K562 (cell line): ENCODE measurements around the gene TRIAP1. TPM values are rescaled to one million over a fixed set of nuclear protein-coding genes. Genes with fewer than 3 reads are reported as not detected.
A peak's percentile ranks its signal among the peaks of the same experiment; 100 is the strongest.

ENCODE experiments used
- ATAC-seq: fragments of 200-7000 bp; cut with Tn5 transposase; 3 replicates; pipeline ENCODE4 v1.9.1; 2020; ENCODE audit warnings: moderate library complexity
- BruUV-seq: library from RNA; stranded (reverse); fragments of 400-500 nt; replicated peaks from 2 replicates; lab custom pipeline; 2021; lab: Mats Ljungman, UMichigan
- CTCF ChIA-PET: fragments of 300-600 bp; formaldehyde crosslinking; extraction: SDS; loops from one replicate; lab custom pipeline; 2021; ENCODE audit warnings: low intra/inter-chr PET ratio; lab: Yijun Ruan, JAX
- POLR2A ChIA-PET: fragments of 300-600, 350-650 bp; sonication (Branson Sonifier 250); formaldehyde crosslinking; extraction: SDS; loops from one replicate; lab custom pipeline; 2021; ENCODE audit warnings: antibody characterized with exemption, inconsistent platforms; lab: Yijun Ruan, JAX
- DNase-seq, 4 experiments: peaks; one replicate each; pipeline versions ENCODE4 v3.0.0 to v3.0.0-alpha.2; 2011 to 2018; ENCODE audit warnings: low spot score in 3 of 4, mixed read lengths in 3 of 4; ENCODE audit errors: extremely low read depth in 1 of 4
- FAIRE-seq: peaks from 2 replicates; lab custom pipeline; 2011; peaks lifted over from hg19 to GRCh38; lab: Jason Lieb, UNC
- H2AFZ ChIP-seq: 2 replicates; pipeline ENCODE4 v1.6.0; 2011; ENCODE audit warnings: low read depth, low read length, control low read depth, inconsistent platforms
- H3K27ac ChIP-seq: fragments of 200-600 bp; 3 replicates; pipeline ENCODE4 v1.8.0; 2011; ENCODE audit warnings: low read depth, mild to moderate bottlenecking, control low read depth, inconsistent platforms, low read length, moderate library complexity, mixed read lengths; ENCODE audit errors: extremely low read depth
- H3K27me3 ChIP-seq, 2 experiments: fragments of 300-600 bp in 1 of 2; 2 replicates in 1 of 2; 3 replicates in 1 of 2; pipeline versions ENCODE4 v1.6.0 to v1.8.0; 2011; ENCODE audit warnings: inconsistent platforms in 2 of 2, low read length in 2 of 2, mild to moderate bottlenecking in 1 of 2, mixed read lengths in 1 of 2, moderate library complexity in 1 of 2; ENCODE audit not compliant: control insufficient read depth in 2 of 2, insufficient read depth in 2 of 2
- H3K36me3 ChIP-seq: fragments of 300-600 bp; 3 replicates; pipeline ENCODE4 v1.8.0; 2011; ENCODE audit warnings: mild to moderate bottlenecking, low read length, inconsistent platforms; ENCODE audit not compliant: control insufficient read depth, insufficient read depth
- H3K4me1 ChIP-seq, 2 experiments: fragments of 200-600 bp in 1 of 2; replicated peaks in 1 of 2; 2 replicates in 1 of 2; 3 replicates in 1 of 2; pipeline versions ENCODE4 v1.5.1 to v1.8.0; 2011; ENCODE audit warnings: inconsistent platforms in 2 of 2, low read length in 2 of 2, mild to moderate bottlenecking in 1 of 2, mixed read lengths in 1 of 2, moderate library complexity in 1 of 2; ENCODE audit not compliant: control insufficient read depth in 2 of 2, insufficient read depth in 2 of 2
- H3K4me2 ChIP-seq: 2 replicates; pipeline ENCODE4 v1.6.1; 2011; ENCODE audit warnings: low read length, control low read depth, inconsistent platforms, mixed read lengths; ENCODE audit not compliant: insufficient read depth
- H3K4me3 ChIP-seq: fragments of 200-600 bp; sonication (generic), shearing (Covaris generic); 2 replicates; pipeline ENCODE4 v1.5.1; 2016; ENCODE audit warnings: control low read depth, inconsistent platforms
- H3K79me2 ChIP-seq: fragments of 200-600 bp; 3 replicates; pipeline ENCODE4 v1.8.0; 2011; ENCODE audit warnings: low read length, inconsistent platforms; ENCODE audit not compliant: control insufficient read depth, insufficient read depth
- H3K9ac ChIP-seq, 2 experiments: 2 replicates each; pipeline versions ENCODE4 v1.6.0 to v1.6.1; 2011; ENCODE audit warnings: low read depth in 2 of 2, low read length in 2 of 2, control low read depth in 1 of 2, inconsistent platforms in 1 of 2, mild to moderate bottlenecking in 1 of 2, mixed read lengths in 1 of 2; ENCODE audit not compliant: insufficient read depth in 1 of 2
- H3K9me1 ChIP-seq: one replicate; pipeline ENCODE4 v1.6.0; 2011; ENCODE audit warnings: inconsistent platforms, mild to moderate bottlenecking, low read length, moderate library complexity; ENCODE audit not compliant: control insufficient read depth, insufficient read depth
- H3K9me3 ChIP-seq: replicated peaks from 2 replicates; pipeline ENCODE4 v1.5.1; 2011; ENCODE audit warnings: low read depth, low read length, inconsistent platforms; ENCODE audit not compliant: control insufficient read depth, insufficient read depth
- H4K20me1 ChIP-seq: replicated peaks from 2 replicates; pipeline ENCODE4 v1.6.1; 2011; ENCODE audit warnings: low read length, inconsistent platforms, mixed read lengths; ENCODE audit not compliant: control insufficient read depth, insufficient read depth
- WGBS: fragments of 100-300 bp; shearing (Covaris generic); methylation state at CpG from one replicate; pipeline ENCODE4 v1.1.6; 2016; ENCODE audit warnings: low coverage, mixed read lengths; ENCODE audit not compliant: insufficient coverage; ENCODE audit errors: missing lambda C conversion rate; 5-methylcytosine and 5-hydroxymethylcytosine counted together
- in situ Hi-C: fragments of 300-500 bp; cut with MboI; formaldehyde crosslinking; loops from 4 replicates; pipeline ENCODE4 v1.15.0; 2018; ENCODE audit warnings: inconsistent platforms, mixed read lengths
- intact Hi-C: fragments of 100-400 bp; cut with micrococcal nuclease; formaldehyde crosslinking; loops from 2 replicates; pipeline ENCODE4 v1.14.2; 2022
- polyA plus RNA-seq, 8 experiments: library from polyadenylated mRNA; depleted of rRNA in 4 of 8; stranded (reverse) in 5 of 8; unstranded in 3 of 8; fragments of >200 nt; fragmentation: Nextera tagmentation in 2 of 8; fragmentation: Illumina TruSeq in 1 of 8; extraction: Ambion mirVana in 2 of 8; extraction: Trizol in 1 of 8; gene quantifications; 2 replicates each; pipeline versions ENCODE4 v1.2.1 to v1.2.3, GENCODE V29; 2011 to 2014; ENCODE audit warnings: inconsistent platforms in 1 of 8, missing spikeins in 1 of 8
- total RNA-seq, 7 experiments: library from RNA; depleted of rRNA in 6 of 7; stranded (reverse); fragments of >200 nt in 6 of 7; fragmentation: Illumina TruSeq in 2 of 7; extraction: Trizol in 2 of 7; gene quantifications; 2 replicates each; pipeline versions ENCODE4 v1.2.1 to v1.2.3, GENCODE V29; 2011 to 2021; ENCODE audit warnings: low replicate concordance in 1 of 7
- TF ChIP-seq, protein P1 (sequence below): fragments of 200-800 bp; sonication (Bioruptor generic); IDR thresholded peaks from 2 replicates; pipeline ENCODE4 v1.6.1; 2017; ENCODE audit warnings: missing genetic modification characterization, missing compliant biosample characterization
- TF ChIP-seq, protein P2 (sequence below): fragments of 450-650 bp; formaldehyde crosslinking; IDR thresholded peaks from 2 replicates; pipeline ENCODE4 v1.4.0; 2020; ENCODE audit warnings: mild to moderate bottlenecking

The TRIAP1 gene
- total and polyA plus RNA-seq, 9 of the 15 experiments (the other 6 are each of a cell fraction or from before 2014, with no cell fraction given): 37.3 to 354 (median 65.4) TPM

DNA sequence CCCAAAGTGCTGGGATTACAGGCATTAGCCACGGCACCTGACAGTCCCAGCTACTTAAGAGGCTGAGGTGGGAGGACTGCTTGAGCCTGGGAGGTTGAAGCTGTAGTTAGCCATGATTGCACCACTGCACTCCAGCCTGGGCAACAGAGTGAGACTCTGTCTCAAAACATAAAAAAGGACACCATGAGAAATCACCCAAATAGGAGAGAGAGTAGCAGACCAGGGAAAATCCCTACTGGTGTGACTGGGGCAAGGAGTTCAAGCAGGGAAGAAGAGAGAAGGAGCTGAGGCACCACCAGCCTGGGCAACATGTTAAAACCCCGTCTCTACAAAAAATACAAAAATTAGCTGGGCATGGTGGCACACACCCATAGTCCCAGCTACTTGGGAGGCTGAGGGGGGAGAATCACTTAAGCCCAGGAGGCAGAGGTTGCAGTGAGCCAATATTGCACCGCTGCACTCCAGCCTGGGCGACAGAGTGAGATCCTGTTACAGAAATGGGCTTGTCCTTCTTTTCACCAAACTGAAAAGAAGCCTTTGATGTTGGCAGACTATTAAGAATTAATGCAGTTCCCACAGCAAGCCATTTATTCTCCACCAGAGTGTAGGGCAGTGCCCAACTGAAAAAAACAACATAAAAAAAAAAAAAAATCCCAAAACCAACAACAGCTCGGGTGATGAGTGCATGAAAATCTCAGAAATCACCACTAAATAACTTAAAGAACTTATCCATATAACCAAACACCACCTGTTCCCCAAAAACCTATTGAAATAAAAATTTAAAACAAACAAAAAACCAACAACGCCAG lies 27.8 kb upstream of the TRIAP1 start:
- peaks cover 26 to 33% of the 10 kb centered on the region in 2 experiments for H3K4me1 ChIP-seq
- H4K20me1 ChIP-seq: no peaks in the 10 kb centered on the region
- in situ Hi-C loops: no loop called here
- ATAC-seq (no peak), DNase-seq (no peak), FAIRE-seq (no peak)
- no peaks in the 10 kb centered on the region for H3K9me1 ChIP-seq
- intact Hi-C loops: no loop called here
- no peak overlapping the region for H2AFZ ChIP-seq
- WGBS: 65% methylated on average over 6 of the region's 6 CpGs
- H3K4me3 ChIP-seq: no peak overlapping the region
- CTCF ChIA-PET: no interaction called here
- H3K9ac ChIP-seq: peak overlapping the region in 1 of 2 experiments; percentile 13; a peak in 1 of 4 replicates
- TF ChIP-seq, protein P1, sequence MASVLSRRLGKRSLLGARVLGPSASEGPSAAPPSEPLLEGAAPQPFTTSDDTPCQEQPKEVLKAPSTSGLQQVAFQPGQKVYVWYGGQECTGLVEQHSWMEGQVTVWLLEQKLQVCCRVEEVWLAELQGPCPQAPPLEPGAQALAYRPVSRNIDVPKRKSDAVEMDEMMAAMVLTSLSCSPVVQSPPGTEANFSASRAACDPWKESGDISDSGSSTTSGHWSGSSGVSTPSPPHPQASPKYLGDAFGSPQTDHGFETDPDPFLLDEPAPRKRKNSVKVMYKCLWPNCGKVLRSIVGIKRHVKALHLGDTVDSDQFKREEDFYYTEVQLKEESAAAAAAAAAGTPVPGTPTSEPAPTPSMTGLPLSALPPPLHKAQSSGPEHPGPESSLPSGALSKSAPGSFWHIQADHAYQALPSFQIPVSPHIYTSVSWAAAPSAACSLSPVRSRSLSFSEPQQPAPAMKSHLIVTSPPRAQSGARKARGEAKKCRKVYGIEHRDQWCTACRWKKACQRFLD (CRISPR knock-in tag): 0 out of 2 replicates have a peak, but pooled peaks have one; percentile 24
- TF ChIP-seq, protein P2, sequence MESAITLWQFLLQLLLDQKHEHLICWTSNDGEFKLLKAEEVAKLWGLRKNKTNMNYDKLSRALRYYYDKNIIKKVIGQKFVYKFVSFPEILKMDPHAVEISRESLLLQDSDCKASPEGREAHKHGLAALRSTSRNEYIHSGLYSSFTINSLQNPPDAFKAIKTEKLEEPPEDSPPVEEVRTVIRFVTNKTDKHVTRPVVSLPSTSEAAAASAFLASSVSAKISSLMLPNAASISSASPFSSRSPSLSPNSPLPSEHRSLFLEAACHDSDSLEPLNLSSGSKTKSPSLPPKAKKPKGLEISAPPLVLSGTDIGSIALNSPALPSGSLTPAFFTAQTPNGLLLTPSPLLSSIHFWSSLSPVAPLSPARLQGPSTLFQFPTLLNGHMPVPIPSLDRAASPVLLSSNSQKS (CRISPR knock-in tag): no peak
- TF ChIP-seq, all 486 proteins: peak for 1
- peaks cover 62% of the 10 kb centered on the region for H3K79me2 ChIP-seq
- H3K27me3 ChIP-seq: no peaks in the 10 kb centered on the region
- H3K36me3 ChIP-seq: peaks cover 3% of the 10 kb centered on the region; the same call in 2 of the 3 replicates
- BruUV-seq: no TSS peak
- peak overlapping the region; percentile 2; the same call in 1 of the 2 replicates for H3K4me2 ChIP-seq
- no peak overlapping the region for H3K27ac ChIP-seq
- H3K9me3 ChIP-seq: no peaks in the 10 kb centered on the region
- POLR2A ChIA-PET: interaction anchor here (0.7 to 2.9 kb wide), 10 partner anchors 10 to 183 kb away, joined by 3 to 13 read pairs (median 8); partner anchors contain the start of genes DYNLL1 and RNU4-2
